Keratinocyte (primary cell): Measurements from ENCODE around the gene FBXL14. TPM values are rescaled to one million over a fixed set of nuclear protein-coding genes. Genes with fewer than 3 reads are reported as not detected.

Experiments used
- DNase-seq: peaks from one replicate; pipeline ENCODE4 v3.0.0-alpha.2; 2011; ENCODE audit warnings: low read depth, missing footprints, low spot score
- FAIRE-seq: peaks from 2 replicates; lab custom pipeline; 2011; peaks lifted over from hg19 to GRCh38; lab: Jason Lieb, UNC
- H2AFZ ChIP-seq: 2 replicates; pipeline ENCODE4 v1.6.0; 2012; ENCODE audit warnings: low read length, control low read depth, inconsistent platforms; ENCODE audit not compliant: control insufficient read depth
- H3K27ac ChIP-seq: 2 replicates; pipeline ENCODE4 v1.5.1; 2011; ENCODE audit warnings: low read length; ENCODE audit not compliant: control insufficient read depth, insufficient read depth
- H3K27me3 ChIP-seq: 3 replicates; pipeline ENCODE4 v1.6.0; 2011; ENCODE audit warnings: low read length; ENCODE audit not compliant: control insufficient read depth, insufficient read depth; ENCODE audit errors: extremely low read depth
- H3K36me3 ChIP-seq, 2 experiments: 2 replicates in 1 of 2; 3 replicates in 1 of 2; pipeline ENCODE4 v1.5.1; 2011; ENCODE audit warnings: low read length in 2 of 2, mild to moderate bottlenecking in 1 of 2; ENCODE audit not compliant: control insufficient read depth in 2 of 2, insufficient read depth in 2 of 2; ENCODE audit errors: extremely low read depth in 1 of 2
- H3K4me1 ChIP-seq: 3 replicates; pipeline ENCODE4 v1.5.1; 2011; ENCODE audit warnings: low read length; ENCODE audit not compliant: control insufficient read depth, insufficient read depth; ENCODE audit errors: extremely low read depth
- H3K4me2 ChIP-seq: 3 replicates; pipeline ENCODE4 v1.6.0; 2011; ENCODE audit warnings: low read depth, low read length; ENCODE audit not compliant: control insufficient read depth, insufficient read depth; ENCODE audit errors: extremely low read depth
- H3K4me3 ChIP-seq, 3 experiments: fragments of 200-600 bp in 1 of 3; sonication (generic) in 1 of 3; 2 replicates in 2 of 3; 3 replicates in 1 of 3; pipeline ENCODE4 v1.5.1; 2011 to 2016; ENCODE audit warnings: low read length in 3 of 3, mild to moderate bottlenecking in 3 of 3, control low read depth in 2 of 3, inconsistent platforms in 1 of 3, low read depth in 1 of 3, mixed read lengths in 1 of 3, mixed run types in 1 of 3, moderate library complexity in 1 of 3; ENCODE audit not compliant: control insufficient read depth in 2 of 3, insufficient read depth in 2 of 3; ENCODE audit errors: extremely low read depth in 1 of 3
- H3K79me2 ChIP-seq: 2 replicates; pipeline ENCODE4 v1.6.0; 2012; ENCODE audit warnings: low read length; ENCODE audit not compliant: control insufficient read depth, insufficient read depth
- H3K9ac ChIP-seq: 3 replicates; pipeline ENCODE4 v1.6.0; 2011; ENCODE audit warnings: low read length; ENCODE audit not compliant: control insufficient read depth, insufficient read depth; ENCODE audit errors: extremely low read depth
- H3K9me1 ChIP-seq: 3 replicates; pipeline ENCODE4 v1.6.0; 2011; ENCODE audit warnings: low read length; ENCODE audit not compliant: control insufficient read depth, insufficient read depth; ENCODE audit errors: extremely low read depth
- H3K9me3 ChIP-seq: 2 replicates; pipeline ENCODE4 v1.5.1; 2012; ENCODE audit warnings: low read depth, low read length; ENCODE audit not compliant: control insufficient read depth
- H4K20me1 ChIP-seq: 3 replicates; pipeline ENCODE4 v1.6.0; 2011; ENCODE audit warnings: low read length; ENCODE audit not compliant: control insufficient read depth, insufficient read depth; ENCODE audit errors: extremely low read depth
- EZH2 ChIP-seq: IDR thresholded peaks from one replicate; pipeline ENCODE4 v1.6.1; 2012; ENCODE audit warnings: inconsistent platforms, mild to moderate bottlenecking, low read length, moderate library complexity
- dilution Hi-C: fragments of 300-500 bp; cut with MboI; formaldehyde crosslinking; loops from one replicate; pipeline ENCODE4 v1.7.0; 2020; ENCODE audit warnings: low sequenced_read_pairs; ENCODE audit not compliant: extremely low pct_ligation_motif_present
- polyA plus RNA-seq, 5 experiments: library from polyadenylated mRNA; depleted of rRNA in 3 of 5; stranded (reverse) in 3 of 5; stranded (forward) in 1 of 5; unstranded in 1 of 5; fragments of >200 nt; gene quantifications; 1 replicate in 1 of 5; 2 replicates in 3 of 5; 3 replicates in 1 of 5; pipeline versions ENCODE4 v1.2.1 to v1.2.3, GENCODE V29; 2011 to 2012; ENCODE audit warnings: missing spikeins in 2 of 5, low read depth in 1 of 5, low replicate concordance in 1 of 5
- TF ChIP-seq, protein P1 (sequence below), 3 experiments: IDR thresholded peaks in 1 of 3; conservative IDR thresholded peaks in 1 of 3; optimal IDR thresholded peaks in 1 of 3; 2 replicates in 2 of 3; 3 replicates in 1 of 3; pipeline versions ENCODE3 to v1.5.1; 2011; ENCODE audit warnings: low read length in 3 of 3, mild to moderate bottlenecking in 3 of 3, moderate library complexity in 2 of 3, control low read depth in 1 of 3, inconsistent platforms in 1 of 3; ENCODE audit not compliant: insufficient read depth in 2 of 3; ENCODE audit errors: extremely low read depth in 1 of 3

FBXL14 gene
- polyA plus RNA-seq, 1 donor (not counting 4 experiments of a cell fraction or from before 2014, with no cell fraction given), result 1.8 TPM

DNA sequence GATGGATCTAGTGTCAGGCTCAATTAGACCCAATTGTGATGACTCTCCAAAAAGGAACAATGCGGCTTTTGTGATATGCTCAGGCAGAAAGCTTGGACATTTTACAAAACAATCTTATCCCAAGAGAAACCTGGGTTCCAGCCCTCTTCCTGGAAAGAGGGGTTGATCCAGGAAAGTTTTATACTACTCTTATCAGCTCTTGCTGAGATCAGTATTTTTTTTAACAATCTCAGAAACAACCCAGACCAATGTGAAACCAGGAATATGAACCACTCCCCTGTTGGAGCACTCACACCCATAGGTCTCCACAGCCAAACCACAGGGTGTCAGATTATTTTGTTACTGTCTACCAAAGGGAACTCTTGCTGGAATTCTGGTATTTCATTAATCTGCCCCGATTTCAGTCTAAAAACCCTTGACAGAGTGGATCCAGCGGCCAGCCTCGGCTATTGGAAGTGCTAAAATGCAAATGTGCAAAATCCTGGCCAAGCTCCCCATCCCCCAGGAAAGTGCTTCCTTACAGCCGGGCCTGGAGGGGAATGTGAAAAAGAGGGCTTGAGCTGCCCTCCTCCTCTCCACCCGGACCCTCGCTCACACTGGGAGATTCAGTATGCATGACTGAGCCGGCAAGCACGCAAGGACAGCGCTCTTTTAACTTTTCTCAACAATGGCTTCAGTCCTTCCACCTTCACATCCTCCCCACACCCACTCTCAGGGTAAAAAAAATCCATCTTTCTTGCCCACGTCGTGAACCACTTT lies 4.0 kb downstream of the FBXL14 start:
- H4K20me1 ChIP-seq, result peaks cover 9% of the 10 kb centered on the region
- peaks cover 52% of the 10 kb centered on the region for H3K4me1 ChIP-seq
- H3K9ac ChIP-seq, result no peak overlapping the region
- H3K36me3 ChIP-seq, result no peaks in the 10 kb centered on the region
- H3K4me2 ChIP-seq, result peak overlapping the region; percentile 35
- H2AFZ ChIP-seq, result no peak overlapping the region
- H3K4me3 ChIP-seq, result no peak overlapping the region
- no peaks in the 10 kb centered on the region for H3K9me3 ChIP-seq
- dilution Hi-C loops, result no loop called here
- FAIRE-seq (no peak), DNase-seq (no peak)
- H3K27ac ChIP-seq, result no peak overlapping the region
- TF ChIP-seq, protein P1, sequence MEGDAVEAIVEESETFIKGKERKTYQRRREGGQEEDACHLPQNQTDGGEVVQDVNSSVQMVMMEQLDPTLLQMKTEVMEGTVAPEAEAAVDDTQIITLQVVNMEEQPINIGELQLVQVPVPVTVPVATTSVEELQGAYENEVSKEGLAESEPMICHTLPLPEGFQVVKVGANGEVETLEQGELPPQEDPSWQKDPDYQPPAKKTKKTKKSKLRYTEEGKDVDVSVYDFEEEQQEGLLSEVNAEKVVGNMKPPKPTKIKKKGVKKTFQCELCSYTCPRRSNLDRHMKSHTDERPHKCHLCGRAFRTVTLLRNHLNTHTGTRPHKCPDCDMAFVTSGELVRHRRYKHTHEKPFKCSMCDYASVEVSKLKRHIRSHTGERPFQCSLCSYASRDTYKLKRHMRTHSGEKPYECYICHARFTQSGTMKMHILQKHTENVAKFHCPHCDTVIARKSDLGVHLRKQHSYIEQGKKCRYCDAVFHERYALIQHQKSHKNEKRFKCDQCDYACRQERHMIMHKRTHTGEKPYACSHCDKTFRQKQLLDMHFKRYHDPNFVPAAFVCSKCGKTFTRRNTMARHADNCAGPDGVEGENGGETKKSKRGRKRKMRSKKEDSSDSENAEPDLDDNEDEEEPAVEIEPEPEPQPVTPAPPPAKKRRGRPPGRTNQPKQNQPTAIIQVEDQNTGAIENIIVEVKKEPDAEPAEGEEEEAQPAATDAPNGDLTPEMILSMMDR (optimal IDR thresholded peaks at IDR 0.05 in 1 of 3, IDR thresholded peaks at IDR 0.05 in 1 of 3, conservative IDR thresholded peaks at IDR 0.05 in 1 of 3; ENCODE audit: extremely low read depth in 1 of 3, insufficient read depth in 2 of 3, low read length in 3 of 3), result no peak
- no peak for TF ChIP-seq EZH2
- H3K27me3 ChIP-seq, result no peaks in the 10 kb centered on the region
- H3K79me2 ChIP-seq, result peaks cover 30% of the 10 kb centered on the region
- peaks cover 3% of the 10 kb centered on the region for H3K9me1 ChIP-seq

DNA sequence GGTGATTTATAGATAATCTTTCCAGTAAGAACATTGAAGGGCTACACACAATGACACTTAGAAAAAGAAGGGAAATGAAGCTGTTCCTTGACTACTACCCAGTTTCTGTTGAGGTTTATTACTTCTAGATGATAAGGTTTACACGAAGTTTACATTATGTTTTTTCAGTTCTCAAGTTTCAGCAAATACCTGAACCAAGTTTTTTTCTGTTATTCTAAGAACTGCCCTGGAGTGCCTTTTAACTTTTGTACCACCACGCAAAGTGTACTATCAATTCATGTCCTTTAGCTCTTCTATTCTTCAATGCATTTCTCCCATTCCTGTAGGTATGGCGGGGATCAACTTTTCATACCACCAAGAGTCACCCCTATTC lies 5.8 kb downstream of the FBXL14 start:
- peaks cover 0 to 2% of the 10 kb centered on the region in 2 experiments for H3K36me3 ChIP-seq
- DNase-seq, result no peak
- H3K9me3 ChIP-seq, result no peaks in the 10 kb centered on the region
- H3K27ac ChIP-seq, result no peak overlapping the region
- FAIRE-seq, result no peak
- H2AFZ ChIP-seq, result no peak overlapping the region
- TF ChIP-seq, protein P1 (optimal IDR thresholded peaks at IDR 0.05 in 1 of 3, IDR thresholded peaks at IDR 0.05 in 1 of 3, conservative IDR thresholded peaks at IDR 0.05 in 1 of 3; ENCODE audit: extremely low read depth in 1 of 3, insufficient read depth in 2 of 3, low read length in 3 of 3), result no peak
- no peak for TF ChIP-seq EZH2
- H3K4me2 ChIP-seq, result no peak overlapping the region
- no peak overlapping the region for H3K4me3 ChIP-seq
- no peaks in the 10 kb centered on the region for H3K27me3 ChIP-seq
- H3K79me2 ChIP-seq, result peaks cover 32% of the 10 kb centered on the region
- peaks cover 8% of the 10 kb centered on the region for H4K20me1 ChIP-seq
- dilution Hi-C loops, result no loop called here
- peaks cover 46% of the 10 kb centered on the region for H3K4me1 ChIP-seq
- no peak overlapping the region for H3K9ac ChIP-seq
- peaks cover 3% of the 10 kb centered on the region for H3K9me1 ChIP-seq
